Right lobe of liver (tissue), 6 donors: ENCODE data around the gene RAB31. TPM values are rescaled to one million over a fixed set of nuclear protein-coding genes. Genes with fewer than 3 reads are reported as not detected.
A peak's percentile ranks its signal among the peaks of the same experiment; 100 is the strongest.

ENCODE experiments used
- ATAC-seq, 4 donors: fragments of 200-7000 bp; cut with Tn5 transposase; one replicate each; pipeline ENCODE4 v1.9.1; 2020; ENCODE audit warnings: mild to moderate bottlenecking in 4 of 4, moderate library complexity in 4 of 4
- DNase-seq, 3 donors: peaks; one replicate each; pipeline ENCODE4 v3.0.0-alpha.2; 2020
- H3K27ac ChIP-seq, 3 donors: fragments of 200-600 bp; one replicate each; pipeline ENCODE4 v1.8.0; 2022
- H3K27me3 ChIP-seq, 2 donors: fragments of 200-600 bp; one replicate each; pipeline ENCODE4 v1.8.0; 2022
- H3K36me3 ChIP-seq, 4 donors: fragments of 200-600 bp; sonication (generic) in 1 of 4; one replicate each; pipeline versions ENCODE4 v1.5.1 to v1.8.0; 2017 to 2022; ENCODE audit warnings: control low read depth in 1 of 4
- H3K4me1 ChIP-seq, 4 donors: fragments of 200-600 bp; sonication (generic) in 1 of 4; one replicate each; pipeline versions ENCODE4 v1.5.1 to v1.8.0; 2017 to 2022; ENCODE audit warnings: control low read depth in 1 of 4
- H3K4me3 ChIP-seq, 3 donors: fragments of 200-600 bp; one replicate each; pipeline ENCODE4 v1.8.0; 2022
- H3K9me3 ChIP-seq, 4 donors: fragments of 200-600 bp; sonication (generic) in 1 of 4; one replicate each; pipeline versions ENCODE4 v1.5.1 to v1.8.0; 2017 to 2022; ENCODE audit warnings: control low read depth in 1 of 4
- CTCF ChIP-seq, 4 donors: fragments of 200-600 bp in 3 of 4; fragments of 450-650 bp in 1 of 4; IDR thresholded peaks; one replicate each; pipeline versions ENCODE4 v1.5.1 to v1.8.0; 2016 to 2022; ENCODE audit warnings: antibody characterized with exemption in 4 of 4, mild to moderate bottlenecking in 2 of 4
- POLR2A ChIP-seq: fragments of 450-650 bp; IDR thresholded peaks from one replicate; pipeline ENCODE4 v1.6.1; 2017; ENCODE audit warnings: antibody characterized with exemption, mild to moderate bottlenecking
- WGBS: methylation state at CpG from one replicate; pipeline ENCODE4 v1.1.6; 2018; ENCODE audit warnings: low coverage, low lambda C conversion rate; ENCODE audit not compliant: insufficient coverage; ENCODE audit errors: missing lambda C conversion rate; 5-methylcytosine and 5-hydroxymethylcytosine counted together
- intact Hi-C, 2 donors: fragments of 100-400 bp; cut with DNase I; formaldehyde crosslinking; loops; one replicate each; pipeline versions ENCODE4 v1.11.2 to v1.14.1; 2022
- total RNA-seq, 6 experiments: library from RNA; depleted of rRNA in 2 of 6; stranded (reverse); fragments of >200 nt in 2 of 6; fragmentation: NEBNext Ultra II Directional in 3 of 6; extraction: Animal tissue kit (Norgen Biotek cat#: 25700) in 3 of 6; gene quantifications; one replicate each; pipeline versions ENCODE4 v1.1.0 to v1.2.4, GENCODE V29; 2016 to 2023
- donor health status: DM: no; HTN: yes; CAD: no.
- donor health status: DM: no; HTN: no; CAD: no.
- donor health status: DM: no; HTN: no; CAD: no.
- donor health status: DM: no; HTN: yes; CAD: no.
- donor health status: DM: no; HTN: yes; CAD: no.

The RAB31 gene
- total RNA-seq, 6 experiments from 2014 or later: 3.0 to 14.3 (median 5.4) TPM

- ATAC-seq: no peak
- no peak for TF ChIP-seq CTCF (IDR thresholded peaks at IDR 0.05)
- no peak for TF ChIP-seq POLR2A
- H3K9me3 ChIP-seq: no peaks in the 10 kb centered on the region
- WGBS: 80% methylated on average over 8 of the region's 9 CpGs
- no peaks in the 10 kb centered on the region for H3K4me1 ChIP-seq
- H3K36me3 ChIP-seq: no peaks in the 10 kb centered on the region
- DNase-seq: no peak
- no peak overlapping the region for H3K27ac ChIP-seq
- H3K27me3 ChIP-seq: no peaks in the 10 kb centered on the region
- intact Hi-C loops: no loop called here
- H3K4me3 ChIP-seq: no peak overlapping the region
Observed at GRCh38 chr18:9796935-9797549, 88.9 kb downstream of the RAB31 start.

- ATAC-seq: no peak
- H3K4me1 ChIP-seq: peaks cover 0 to 6% (median 0%) of the 10 kb centered on the region in 4 donors
- 79% methylated on average over 3 of the region's 4 CpGs for WGBS
- no peaks in the 10 kb centered on the region for H3K36me3 ChIP-seq
- no peak overlapping the region for H3K27ac ChIP-seq
- no peak for DNase-seq
- H3K27me3 ChIP-seq: no peaks in the 10 kb centered on the region
- intact Hi-C loops: no loop called here
- TF ChIP-seq CTCF (IDR thresholded peaks at IDR 0.05) (no peak), POLR2A (no peak)
- H3K4me3 ChIP-seq: no peak overlapping the region
- H3K9me3 ChIP-seq: no peaks in the 10 kb centered on the region
Observed at GRCh38 chr18:9802175-9803062, 94.3 kb downstream of the RAB31 start.

GRCh38 chr18:9803063-9803697, 95.1 kb downstream of the RAB31 start:
- H3K4me1 ChIP-seq: peaks cover 0 to 6% (median 0%) of the 10 kb centered on the region in 4 donors
- WGBS: 60% methylated on average over 5 of the region's 6 CpGs
- H3K36me3 ChIP-seq: no peaks in the 10 kb centered on the region
- H3K27ac ChIP-seq: no peak overlapping the region
- DNase-seq (no peak), ATAC-seq (peak in 1 of 4 donors; percentile 23)
- H3K4me3 ChIP-seq: no peak overlapping the region
- intact Hi-C loops: no loop called here
- no peaks in the 10 kb centered on the region for H3K9me3 ChIP-seq
- no peaks in the 10 kb centered on the region for H3K27me3 ChIP-seq
- TF ChIP-seq POLR2A (no peak), CTCF (IDR thresholded peaks at IDR 0.05) (no peak)

GRCh38 chr18:9803698-9804516, 95.8 kb downstream of the RAB31 start:
- DNase-seq (peak in 1 of 3 donors; percentile 57), ATAC-seq (peak; percentile 43 to 56 (median 53))
- Histone ChIP-seq H3K36me3 (no peaks in the 10 kb centered on the region), H3K27me3 (no peaks in the 10 kb centered on the region), H3K9me3 (no peaks in the 10 kb centered on the region), H3K4me3 (no peak overlapping the region), H3K27ac (peak overlapping the region in 1 of 3 donors; percentile 28), H3K4me1 (peaks cover 0 to 6% (median 0%) of the 10 kb centered on the region in 4 donors)
- no peak for TF ChIP-seq POLR2A
- no peak for TF ChIP-seq CTCF (IDR thresholded peaks at IDR 0.05)
- WGBS: 51% methylated on average over 7 of the region's 19 CpGs
- intact Hi-C loops: no loop called here
